Measurements from ENCODE around the gene CIT. TPM values are rescaled to one million over a fixed set of nuclear protein-coding genes. Genes with fewer than 3 reads are reported as not detected.

Gene CIT
- total RNA-seq, 4 donors from 2014 or later = 10.3 to 75.9 (median 21.9) TPM

DNA sequence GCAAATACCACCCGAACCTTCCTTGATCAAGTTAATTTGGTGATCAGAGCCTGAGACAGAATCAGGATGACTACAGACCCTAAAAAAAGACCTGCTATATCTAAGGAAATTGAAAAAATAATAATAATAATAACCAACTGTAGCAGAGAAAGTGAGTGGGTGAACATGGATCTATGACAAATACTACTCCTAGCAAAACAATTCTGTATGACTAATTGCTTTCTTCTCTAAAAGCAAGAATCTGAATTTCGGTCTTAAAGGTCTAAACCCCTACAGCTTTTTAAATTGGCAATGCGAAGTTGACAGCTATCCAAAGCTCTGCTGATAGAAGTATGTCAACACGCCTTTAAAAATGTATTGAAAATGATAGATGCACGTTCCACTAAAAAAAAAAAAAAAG, 107.0 kb downstream of the CIT start:
- Histone ChIP-seq H3K36me3 (no peaks in the 10 kb centered on the region), H3K4me1 (no peaks in the 10 kb centered on the region), H3K27ac (no peak overlapping the region), H3K27me3 (no peaks in the 10 kb centered on the region), H3K9me3 (no peaks in the 10 kb centered on the region), H3K4me3 (no peak overlapping the region)
- TF ChIP-seq POLR2A (IDR thresholded peaks at IDR 0.05) = no peak
- TF ChIP-seq, protein P1, sequence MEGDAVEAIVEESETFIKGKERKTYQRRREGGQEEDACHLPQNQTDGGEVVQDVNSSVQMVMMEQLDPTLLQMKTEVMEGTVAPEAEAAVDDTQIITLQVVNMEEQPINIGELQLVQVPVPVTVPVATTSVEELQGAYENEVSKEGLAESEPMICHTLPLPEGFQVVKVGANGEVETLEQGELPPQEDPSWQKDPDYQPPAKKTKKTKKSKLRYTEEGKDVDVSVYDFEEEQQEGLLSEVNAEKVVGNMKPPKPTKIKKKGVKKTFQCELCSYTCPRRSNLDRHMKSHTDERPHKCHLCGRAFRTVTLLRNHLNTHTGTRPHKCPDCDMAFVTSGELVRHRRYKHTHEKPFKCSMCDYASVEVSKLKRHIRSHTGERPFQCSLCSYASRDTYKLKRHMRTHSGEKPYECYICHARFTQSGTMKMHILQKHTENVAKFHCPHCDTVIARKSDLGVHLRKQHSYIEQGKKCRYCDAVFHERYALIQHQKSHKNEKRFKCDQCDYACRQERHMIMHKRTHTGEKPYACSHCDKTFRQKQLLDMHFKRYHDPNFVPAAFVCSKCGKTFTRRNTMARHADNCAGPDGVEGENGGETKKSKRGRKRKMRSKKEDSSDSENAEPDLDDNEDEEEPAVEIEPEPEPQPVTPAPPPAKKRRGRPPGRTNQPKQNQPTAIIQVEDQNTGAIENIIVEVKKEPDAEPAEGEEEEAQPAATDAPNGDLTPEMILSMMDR (IDR thresholded peaks at IDR 0.05) = no peak
- no peak for DNase-seq

DNA sequence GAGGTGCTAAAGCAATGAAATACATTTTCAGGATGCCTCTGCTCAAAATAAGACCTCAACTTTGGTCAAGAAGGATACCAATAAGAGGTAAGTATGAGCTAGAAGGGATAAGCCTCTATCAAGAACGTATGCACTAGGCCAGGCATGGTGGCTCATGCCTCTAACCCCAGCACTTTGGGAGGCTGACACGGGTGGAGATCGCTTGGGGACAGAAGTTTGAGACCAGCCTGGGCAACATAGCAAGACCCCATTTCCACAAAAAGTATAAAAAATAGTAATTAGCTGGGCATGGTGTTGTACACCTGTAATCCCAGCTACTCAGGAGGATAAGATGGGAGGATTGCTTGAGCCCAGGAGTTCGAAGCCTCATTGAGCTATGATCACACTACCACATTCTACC, 114.5 kb downstream of the CIT start:
- no peaks in the 10 kb centered on the region for H3K36me3 ChIP-seq
- no peak overlapping the region for H3K4me3 ChIP-seq
- H3K27ac ChIP-seq = no peak overlapping the region
- H3K4me1 ChIP-seq = no peaks in the 10 kb centered on the region
- H3K27me3 ChIP-seq = no peaks in the 10 kb centered on the region
- no peak for DNase-seq
- H3K9me3 ChIP-seq = no peaks in the 10 kb centered on the region
- TF ChIP-seq, protein P1 (IDR thresholded peaks at IDR 0.05) = no peak
- no peak for TF ChIP-seq POLR2A (IDR thresholded peaks at IDR 0.05)

DNA sequence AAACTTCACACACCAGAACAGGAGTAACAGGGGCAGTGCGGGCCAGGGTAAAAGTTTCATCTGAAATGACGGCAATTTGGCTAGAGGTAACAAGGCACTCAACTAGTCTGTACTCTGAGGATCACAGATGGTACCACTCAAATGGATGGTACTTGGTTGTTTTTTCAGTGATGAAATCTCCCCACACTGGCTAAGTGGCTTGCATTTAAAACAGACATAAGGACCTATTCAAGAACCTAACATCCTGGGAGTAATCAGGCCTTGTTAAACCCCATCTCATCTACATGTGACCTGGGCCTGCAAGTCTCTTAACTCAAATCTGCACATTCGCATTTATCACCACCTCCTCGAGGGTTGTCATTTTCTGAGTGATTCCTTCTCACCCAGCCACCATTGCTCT, 118.4 kb downstream of the CIT start:
- Histone ChIP-seq H3K4me3 (no peak overlapping the region), H3K36me3 (no peaks in the 10 kb centered on the region), H3K9me3 (no peaks in the 10 kb centered on the region), H3K27me3 (no peaks in the 10 kb centered on the region), H3K4me1 (no peaks in the 10 kb centered on the region), H3K27ac (no peak overlapping the region)
- no peak for DNase-seq
- TF ChIP-seq, protein P1 (IDR thresholded peaks at IDR 0.05) = no peak
- no peak for TF ChIP-seq POLR2A (IDR thresholded peaks at IDR 0.05)

DNA sequence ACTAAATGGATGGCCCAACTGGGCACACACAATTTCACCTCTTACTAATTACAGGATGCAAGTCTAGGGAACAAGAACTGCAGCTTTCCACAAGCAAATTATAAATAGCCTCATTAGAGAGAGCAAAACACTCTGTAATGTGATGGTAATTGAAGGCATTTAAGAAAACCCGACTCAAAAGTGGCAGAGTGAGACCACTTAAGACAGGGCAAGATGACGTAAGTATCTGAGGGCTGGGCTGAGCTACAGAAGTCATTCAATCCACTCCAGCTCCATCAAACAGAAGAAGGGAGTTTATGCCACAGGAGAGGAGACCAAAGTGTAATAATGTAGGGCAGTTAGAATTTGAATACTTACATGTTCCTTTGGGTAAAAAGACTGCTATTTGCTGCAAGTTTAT, 118.9 kb downstream of the CIT start:
- no peaks in the 10 kb centered on the region for H3K9me3 ChIP-seq
- H3K27ac ChIP-seq = no peak overlapping the region
- no peak overlapping the region for H3K4me3 ChIP-seq
- H3K4me1 ChIP-seq = no peaks in the 10 kb centered on the region
- no peaks in the 10 kb centered on the region for H3K36me3 ChIP-seq
- no peak for DNase-seq
- no peaks in the 10 kb centered on the region for H3K27me3 ChIP-seq
- no peak for TF ChIP-seq POLR2A (IDR thresholded peaks at IDR 0.05)
- TF ChIP-seq, protein P1 (IDR thresholded peaks at IDR 0.05) = no peak

DNA sequence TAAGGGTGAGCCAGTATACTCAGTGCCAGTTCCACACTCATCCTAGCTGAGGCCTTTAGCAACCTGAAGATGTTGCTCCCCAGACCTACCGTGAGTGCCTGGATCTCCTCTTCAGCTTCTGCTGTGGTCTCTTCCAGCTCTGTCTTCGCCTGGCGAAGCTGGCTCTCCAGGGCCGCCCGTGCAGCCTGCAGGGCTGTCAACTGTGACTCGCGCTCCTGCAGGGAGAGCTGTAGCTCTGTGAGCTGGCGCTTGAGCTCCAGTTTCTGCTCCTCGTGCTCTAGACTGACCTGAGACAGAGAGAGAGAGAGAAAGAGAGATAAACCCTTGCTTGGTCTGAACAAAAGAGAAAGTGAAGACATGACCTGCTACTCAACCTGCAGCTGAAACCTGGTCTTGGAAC, 125.2 kb downstream of the CIT start:
- no peak for TF ChIP-seq POLR2A (IDR thresholded peaks at IDR 0.05)
- TF ChIP-seq, protein P1 (IDR thresholded peaks at IDR 0.05) = no peak
- H3K27ac ChIP-seq = no peak overlapping the region
- no peaks in the 10 kb centered on the region for H3K36me3 ChIP-seq
- no peak overlapping the region for H3K4me3 ChIP-seq
- DNase-seq = no peak
- no peaks in the 10 kb centered on the region for H3K9me3 ChIP-seq
- no peaks in the 10 kb centered on the region for H3K4me1 ChIP-seq
- no peaks in the 10 kb centered on the region for H3K27me3 ChIP-seq

DNA sequence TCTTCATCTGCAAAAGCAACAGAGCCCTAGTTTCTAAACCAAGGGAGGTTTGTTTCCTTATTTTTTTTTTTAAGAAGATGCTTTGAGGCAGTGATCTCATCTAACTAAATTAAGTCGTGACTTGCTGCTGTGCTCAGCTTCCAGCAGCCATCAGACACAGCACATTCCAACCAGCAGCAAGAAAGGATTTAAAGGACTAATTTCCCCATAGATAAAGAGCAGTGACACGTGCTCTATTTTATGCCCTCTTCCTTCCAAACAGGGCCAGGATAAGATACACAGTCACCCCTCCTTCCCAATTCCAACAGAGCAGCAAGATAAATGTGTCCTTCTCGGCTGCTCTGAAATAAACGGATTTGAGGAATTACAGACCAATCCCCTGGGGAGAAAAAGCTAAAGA, 127.5 kb downstream of the CIT start:
- TF ChIP-seq, protein P1 (IDR thresholded peaks at IDR 0.05) = no peak
- no peak for TF ChIP-seq POLR2A (IDR thresholded peaks at IDR 0.05)
- H3K27me3 ChIP-seq = no peaks in the 10 kb centered on the region
- no peak overlapping the region for H3K27ac ChIP-seq
- no peaks in the 10 kb centered on the region for H3K36me3 ChIP-seq
- peaks cover 0 to 3% (median 0%) of the 10 kb centered on the region in 4 donors for H3K9me3 ChIP-seq
- DNase-seq = no peak
- no peak overlapping the region for H3K4me3 ChIP-seq
- no peaks in the 10 kb centered on the region for H3K4me1 ChIP-seq

Data from Peyer's patch (tissue), 4 donors.